HG02973 (cell line): ENCODE data around the gene CHN2.
A peak's percentile ranks its signal among the peaks of the same experiment; 100 is the strongest.

Source experiments
- ATAC-seq: cut with Tn5 transposase; IDR thresholded peaks from one replicate; pipeline ENCODE4 v1.9.1; 2021; ENCODE audit warnings: moderate library complexity; ENCODE audit not compliant: unreplicated experiment

The CHN2 gene

GRCh38 chr7:29281782-29282541, 87.4 kb downstream of the CHN2 start:
- no peak for ATAC-seq

- no peak for ATAC-seq
Measured at GRCh38 chr7:29282819-29283414, 88.3 kb downstream of the CHN2 start.

- no peak for ATAC-seq
Measured at GRCh38 chr7:29284696-29285443, 90.3 kb downstream of the CHN2 start.

- ATAC-seq: peak; percentile 64
Measured at GRCh38 chr7:29285444-29285793, 90.8 kb downstream of the CHN2 start.

GRCh38 chr7:29285861-29286260, 91.3 kb downstream of the CHN2 start:
- ATAC-seq: no peak

- ATAC-seq: no peak
Measured at GRCh38 chr7:29287366-29287765, 92.8 kb downstream of the CHN2 start.

- ATAC-seq: no peak
Measured at GRCh38 chr7:29288181-29289091, 93.9 kb downstream of the CHN2 start.

- ATAC-seq: peak; percentile 64
Measured at GRCh38 chr7:29289156-29290021, 94.8 kb downstream of the CHN2 start.

- no peak for ATAC-seq
Measured at GRCh38 chr7:29290829-29291228, 96.3 kb downstream of the CHN2 start.

GRCh38 chr7:29291723-29292618, 97.4 kb downstream of the CHN2 start:
- ATAC-seq: no peak

GRCh38 chr7:29292886-29293658, 98.5 kb downstream of the CHN2 start:
- ATAC-seq: no peak

GRCh38 chr7:29296421-29296820, 101.8 kb downstream of the CHN2 start:
- no peak for ATAC-seq

GRCh38 chr7:29297194-29297890, 102.8 kb downstream of the CHN2 start:
- no peak for ATAC-seq

GRCh38 chr7:29299086-29299485, 104.5 kb downstream of the CHN2 start:
- no peak for ATAC-seq

GRCh38 chr7:29300026-29300480, 105.5 kb downstream of the CHN2 start:
- ATAC-seq: no peak

- ATAC-seq: no peak
Measured at GRCh38 chr7:29300649-29301048, 106.1 kb downstream of the CHN2 start.

GRCh38 chr7:29302666-29303395, 108.3 kb downstream of the CHN2 start:
- no peak for ATAC-seq
